GM19324 (cell line): ENCODE data around the gene PLPP4.

Experiments
- ATAC-seq: cut with Tn5 transposase; IDR thresholded peaks from one replicate; pipeline ENCODE4 v1.9.1; 2021; ENCODE audit warnings: mild to moderate bottlenecking, moderate library complexity; ENCODE audit not compliant: unreplicated experiment, low FRiP score

The PLPP4 gene

GRCh38 chr10:120601999-120602398, 145.0 kb downstream of the PLPP4 start:
- ATAC-seq: no peak

DNA sequence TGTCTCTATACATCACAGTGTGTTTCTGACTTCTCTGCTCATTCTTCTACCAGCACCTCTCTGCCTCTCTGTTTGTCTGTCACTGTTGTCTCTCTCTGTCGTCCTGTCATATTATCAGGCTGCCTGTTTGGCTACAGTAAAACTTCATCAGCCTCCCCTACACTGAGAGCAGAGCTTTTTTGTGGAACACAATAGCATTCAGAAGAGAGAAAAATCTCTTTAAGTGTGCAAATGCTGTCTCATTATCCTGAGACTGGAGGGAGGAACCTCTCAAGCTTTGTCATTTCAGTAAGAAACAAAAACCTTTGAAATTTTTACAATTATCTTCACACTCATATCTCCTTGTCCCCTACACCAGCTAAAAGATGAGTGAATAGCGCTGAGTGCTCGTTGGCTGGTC, 148.4 kb downstream of the PLPP4 start:
- ATAC-seq: no peak

GRCh38 chr10:120606051-120606764, 149.2 kb downstream of the PLPP4 start:
- peak; percentile 60 for ATAC-seq

- no peak for ATAC-seq
These were observed 150.1 kb downstream of the PLPP4 start for GRCh38 chr10:120607016-120607709.

DNA sequence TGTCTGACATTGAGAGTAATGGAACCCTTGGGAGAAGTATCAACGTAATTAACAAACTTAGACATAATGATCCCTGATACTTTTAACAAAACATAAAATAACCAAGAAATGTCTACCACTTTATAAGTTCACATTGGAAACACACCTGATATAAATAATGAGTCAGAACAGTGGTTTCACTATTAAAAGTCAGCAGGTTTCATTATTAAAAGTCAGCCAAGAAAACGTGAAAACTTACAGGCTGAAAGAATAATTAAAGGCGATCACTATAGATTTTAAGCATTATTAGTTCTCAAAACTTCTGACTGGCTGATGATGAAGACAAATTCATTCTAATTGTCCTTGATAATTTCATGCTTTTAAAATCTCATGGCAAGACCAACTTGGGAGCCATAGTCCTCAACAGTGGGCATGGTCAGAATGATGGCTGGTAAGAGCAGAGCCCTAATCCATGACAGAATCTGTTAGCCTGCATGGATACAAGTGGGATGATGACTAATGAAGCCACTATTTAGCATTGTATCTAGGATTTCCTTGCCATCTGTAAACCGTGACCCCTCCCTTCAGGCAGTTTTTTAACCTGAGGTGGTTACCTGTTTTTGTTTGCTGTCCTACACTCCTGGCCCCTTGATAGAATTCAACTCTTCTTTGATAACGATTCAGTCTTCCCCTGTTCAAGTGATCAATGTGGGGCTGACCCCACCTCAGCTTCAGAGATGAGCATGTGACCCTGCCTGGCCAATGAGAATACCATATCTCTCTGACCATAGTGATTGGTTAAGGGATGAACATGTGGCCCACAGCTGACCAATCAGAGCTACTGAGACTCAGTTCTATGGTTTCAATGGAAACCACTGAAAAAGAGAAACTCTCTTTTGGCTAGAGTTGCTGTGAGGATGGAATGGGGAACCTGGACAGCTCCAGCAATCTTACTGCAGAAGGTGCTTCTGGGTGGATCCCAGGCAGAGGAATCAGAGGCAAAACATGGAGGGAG, 151.0 kb downstream of the PLPP4 start:
- ATAC-seq: no peak

DNA sequence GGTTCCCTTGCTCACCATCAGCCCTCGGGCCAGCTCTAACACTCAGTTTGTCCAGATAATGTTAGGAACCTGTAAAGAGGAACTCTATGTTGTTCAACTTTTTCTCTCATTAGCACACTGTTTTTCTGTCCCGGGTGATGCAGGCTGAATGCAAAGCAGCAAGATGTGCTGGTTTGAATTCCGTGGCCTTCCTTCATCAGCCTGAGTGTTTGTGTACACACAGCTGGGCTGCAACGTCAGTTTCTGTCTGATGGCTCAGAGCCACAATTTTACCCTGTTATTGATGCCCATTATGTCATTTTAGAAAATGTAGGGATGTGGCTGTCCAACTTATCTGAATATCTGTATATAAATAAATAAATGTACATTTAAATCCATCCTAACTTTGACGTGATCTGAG, 152.0 kb downstream of the PLPP4 start:
- peak; percentile 34 for ATAC-seq

DNA sequence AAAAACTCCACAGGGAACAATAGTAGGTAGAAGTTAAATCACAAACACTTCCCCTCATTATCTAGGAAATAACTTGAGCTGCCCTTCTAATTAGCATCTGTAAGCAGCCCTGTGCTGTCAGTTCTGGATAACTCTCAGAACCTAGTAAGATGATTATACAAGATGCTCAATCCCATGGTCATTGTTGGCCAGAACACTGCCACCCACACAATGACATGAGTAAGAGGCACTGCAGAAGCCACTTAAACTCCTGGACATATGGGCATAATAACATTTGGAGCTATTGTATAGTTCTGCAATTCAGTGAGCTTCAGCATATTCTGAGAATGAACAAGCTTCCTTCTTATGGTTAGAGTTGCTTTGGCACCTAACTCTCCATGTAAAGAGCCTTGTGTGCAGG, 153.8 kb downstream of the PLPP4 start:
- no peak for ATAC-seq

GRCh38 chr10:120612756-120613155, 155.7 kb downstream of the PLPP4 start:
- ATAC-seq: no peak

DNA sequence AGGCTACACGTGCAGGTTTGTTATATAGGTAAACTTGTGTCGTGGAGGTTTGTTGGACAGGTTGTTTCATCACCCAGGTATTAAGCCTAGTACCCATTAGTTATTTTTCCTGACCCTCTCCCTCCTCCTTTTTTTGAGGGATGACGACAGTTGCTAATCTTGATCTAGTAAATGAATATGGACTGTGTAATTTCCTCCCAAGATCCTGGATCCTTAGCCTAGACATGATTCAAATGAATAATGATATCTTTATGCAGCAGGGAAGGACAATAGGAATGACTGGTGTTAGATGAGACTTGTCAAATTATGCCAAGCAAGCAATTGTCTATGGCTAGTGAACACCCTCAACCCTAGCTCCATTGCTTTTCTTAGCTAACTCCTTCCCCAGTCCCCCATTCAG, 156.2 kb downstream of the PLPP4 start:
- no peak for ATAC-seq

- ATAC-seq: no peak
These were observed 157.7 kb downstream of the PLPP4 start for GRCh38 chr10:120614680-120615079.

GRCh38 chr10:120616311-120616911, 159.4 kb downstream of the PLPP4 start:
- ATAC-seq: no peak

DNA sequence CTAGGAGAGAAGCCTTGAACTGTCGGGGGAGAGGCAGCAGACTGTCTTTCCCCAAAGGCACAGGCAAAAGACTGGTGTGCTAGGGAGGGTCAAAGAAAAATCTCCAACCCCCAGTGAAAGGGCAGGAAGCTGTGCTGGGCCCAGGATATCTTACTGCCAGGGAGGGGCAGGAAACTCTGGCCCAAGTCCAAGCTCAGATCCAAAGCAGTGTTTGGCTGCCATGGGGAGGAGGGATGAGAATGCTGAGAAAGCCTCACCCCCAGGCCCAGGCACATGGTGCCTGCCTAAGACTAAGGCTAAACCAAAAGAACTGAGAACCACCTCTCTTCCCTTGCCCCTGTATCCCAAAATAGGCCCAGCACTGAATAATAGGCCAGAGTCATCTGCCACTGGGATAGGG, 171.2 kb downstream of the PLPP4 start:
- ATAC-seq: no peak

DNA sequence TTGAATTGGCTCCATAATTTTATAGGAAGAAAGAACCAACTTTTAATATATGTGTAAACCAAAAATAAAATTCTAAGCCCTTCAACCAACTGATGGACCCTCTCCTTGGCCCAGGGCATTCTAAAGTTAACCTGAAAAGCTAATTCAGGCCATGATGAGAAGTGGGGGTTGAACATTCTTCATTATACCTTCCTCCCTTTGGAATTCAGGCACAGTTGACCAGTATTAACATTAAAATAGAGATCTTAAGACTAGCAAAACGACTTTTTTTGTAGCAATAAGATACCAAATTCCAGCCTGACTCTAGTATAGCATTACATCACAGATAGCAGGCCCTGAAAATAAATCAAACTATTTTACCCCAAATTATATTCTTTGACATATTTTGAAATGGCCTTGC, 173.2 kb downstream of the PLPP4 start:
- no peak for ATAC-seq

DNA sequence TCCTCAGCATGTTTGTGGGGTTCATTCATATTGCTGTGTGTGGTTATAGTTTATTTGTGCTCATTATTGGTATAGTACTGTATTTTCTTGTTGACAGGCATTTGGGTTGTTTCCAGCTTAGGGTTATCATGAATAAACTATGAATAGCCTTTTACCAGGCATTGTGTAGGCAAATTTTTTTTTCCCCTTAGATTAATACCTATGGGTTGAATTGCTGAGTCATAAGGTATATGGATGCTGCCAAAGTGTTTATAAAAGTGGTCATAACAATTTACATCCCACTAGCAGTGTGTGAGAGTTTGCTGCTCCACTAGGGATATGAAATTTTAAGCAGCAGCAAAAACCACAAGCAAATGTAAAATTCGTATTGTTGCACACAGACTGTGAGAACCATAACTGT, 175.0 kb downstream of the PLPP4 start:
- ATAC-seq: no peak

- ATAC-seq: no peak
These were observed 175.9 kb downstream of the PLPP4 start for GRCh38 chr10:120632942-120633341.

GRCh38 chr10:120634659-120635058, 177.6 kb downstream of the PLPP4 start:
- no peak for ATAC-seq
